Thoracic aorta (tissue), 2 donors: ENCODE measurements around the gene CTAGE9. TPM values are rescaled to one million over a fixed set of nuclear protein-coding genes. Genes with fewer than 3 reads are reported as not detected.

ENCODE experiments used
- ATAC-seq: fragments of 150-250 bp; one replicate; pipeline ENCODE4 v1.8.0; 2017; ENCODE audit warnings: low read depth; ENCODE audit not compliant: insufficient number of reproducible peaks, low FRiP score
- DNase-seq: peaks from one replicate; pipeline ENCODE4 v3.0.0-alpha.2; 2020; ENCODE audit warnings: low spot score
- H3K27ac ChIP-seq, 2 donors: fragments of 200-600 bp; sonication (generic); 1 replicate in 1 of 2; 2 replicates in 1 of 2; pipeline ENCODE4 v1.5.1; 2016; ENCODE audit warnings: mild to moderate bottlenecking in 2 of 2, moderate library complexity in 2 of 2
- H3K27me3 ChIP-seq: fragments of 200-600 bp; sonication (generic); replicated peaks from 2 replicates; pipeline ENCODE4 v1.6.0; 2016; ENCODE audit warnings: mild to moderate bottlenecking; ENCODE audit not compliant: insufficient read depth
- H3K36me3 ChIP-seq: fragments of 200-600 bp; sonication (generic); one replicate; pipeline ENCODE4 v1.5.1; 2016
- H3K4me1 ChIP-seq, 2 donors: fragments of 200-600 bp; sonication (generic); 1 replicate in 1 of 2; 2 replicates in 1 of 2; pipeline versions ENCODE4 v1.5.1 to v1.6.0; 2016; ENCODE audit warnings: low read depth in 2 of 2, mild to moderate bottlenecking in 1 of 2; ENCODE audit not compliant: control insufficient read depth in 1 of 2
- H3K4me3 ChIP-seq: fragments of 200-600 bp; sonication (generic); 2 replicates; pipeline ENCODE4 v1.5.1; 2016; ENCODE audit warnings: mild to moderate bottlenecking
- H3K9me3 ChIP-seq: fragments of 200-600 bp; sonication (generic); 2 replicates; pipeline ENCODE4 v1.5.1; 2016
- CTCF ChIP-seq: fragments of 200-600 bp; sonication (generic); IDR thresholded peaks from one replicate; pipeline ENCODE4 v1.5.1; 2019; ENCODE audit warnings: antibody characterized with exemption
- total RNA-seq, 2 donors: library from RNA; depleted of rRNA; stranded (reverse); fragments of >200 nt; gene quantifications; one replicate each; pipeline versions ENCODE4 v1.1.0 to v1.2.3, GENCODE V29; 2016

CTAGE9 gene
- total RNA-seq, 2 donors from 2014 or later, result not detected

- Histone ChIP-seq H3K4me1 (no peaks in the 10 kb centered on the region), H3K27ac (no peak overlapping the region), H3K36me3 (no peaks in the 10 kb centered on the region), H3K9me3 (no peaks in the 10 kb centered on the region), H3K27me3 (no peaks in the 10 kb centered on the region), H3K4me3 (no peak overlapping the region)
- ATAC-seq (no peak), DNase-seq (no peak)
- no peak for TF ChIP-seq CTCF
Measured at GRCh38 chr6:131678442-131678841, 32.4 kb downstream of the CTAGE9 start.

- no peak for ATAC-seq
- Histone ChIP-seq H3K27me3 (no peaks in the 10 kb centered on the region), H3K9me3 (no peaks in the 10 kb centered on the region), H3K4me3 (no peak overlapping the region), H3K36me3 (no peaks in the 10 kb centered on the region), H3K27ac (no peak overlapping the region), H3K4me1 (no peaks in the 10 kb centered on the region)
- DNase-seq, result no peak
- TF ChIP-seq CTCF, result no peak
Measured at GRCh38 chr6:131673184-131673583, 37.6 kb downstream of the CTAGE9 start.

GRCh38 chr6:131669891-131670290 lies 40.9 kb downstream of the CTAGE9 start:
- H3K27me3 ChIP-seq, result no peaks in the 10 kb centered on the region
- no peaks in the 10 kb centered on the region for H3K36me3 ChIP-seq
- no peak overlapping the region for H3K4me3 ChIP-seq
- no peak for TF ChIP-seq CTCF
- ATAC-seq, result no peak
- H3K9me3 ChIP-seq, result no peaks in the 10 kb centered on the region
- no peaks in the 10 kb centered on the region for H3K4me1 ChIP-seq
- DNase-seq, result no peak
- no peak overlapping the region for H3K27ac ChIP-seq

GRCh38 chr6:131663578-131664165 lies 47.1 kb downstream of the CTAGE9 start:
- ATAC-seq (no peak), DNase-seq (no peak)
- no peaks in the 10 kb centered on the region for H3K4me1 ChIP-seq
- H3K9me3 ChIP-seq, result no peaks in the 10 kb centered on the region
- no peaks in the 10 kb centered on the region for H3K36me3 ChIP-seq
- H3K27me3 ChIP-seq, result no peaks in the 10 kb centered on the region
- TF ChIP-seq CTCF, result no peak
- no peak overlapping the region for H3K4me3 ChIP-seq
- no peak overlapping the region for H3K27ac ChIP-seq

GRCh38 chr6:131660195-131660594 lies 50.6 kb downstream of the CTAGE9 start:
- Histone ChIP-seq H3K27ac (no peak overlapping the region), H3K27me3 (no peaks in the 10 kb centered on the region), H3K9me3 (no peaks in the 10 kb centered on the region), H3K4me1 (no peaks in the 10 kb centered on the region), H3K4me3 (no peak overlapping the region), H3K36me3 (no peaks in the 10 kb centered on the region)
- no peak for TF ChIP-seq CTCF
- no peak for ATAC-seq
- no peak for DNase-seq

Other genes starting within 250 kb of the CTAGE9 start
- gene ARG1, start 137.8 kb downstream of the CTAGE9 start, total RNA-seq, result 1 to 10 TPM in 1 of 2 donors, not detected in 1; 1.1 TPM
- 10 to 100 TPM; 24.0 to 62.4 TPM for gene MED23, start 82.8 kb downstream of the CTAGE9 start, total RNA-seq
- under 1 TPM; 0.49 to 0.54 TPM for gene ENPP3, start 73.7 kb downstream of the CTAGE9 start, total RNA-seq
- gene OR2A4, start 9.6 kb downstream of the CTAGE9 start, total RNA-seq, result not detected
- 10 to 100 TPM; 27.8 to 40.5 TPM for gene ENPP1, start 97.0 kb upstream of the CTAGE9 start, total RNA-seq
- gene CCN2, start 240.4 kb upstream of the CTAGE9 start, total RNA-seq, result 1,000 to 10,000 TPM in 1 of 2 donors, 100 to 1,000 TPM in 1; 821 to 1,207 TPM